ENCODE measurements around the gene SCYGR8. TPM values are rescaled to one million over a fixed set of nuclear protein-coding genes. Genes with fewer than 3 reads are reported as not detected.

Gene SCYGR8
- total RNA-seq, 1 experiment from 2014 or later, result not detected

- POLR2A ChIA-PET, result no interaction called here
- CTCF ChIA-PET, result no interaction called here
- Histone ChIP-seq H3K36me3 (ENCODE audit: control insufficient read depth in 1 of 2, insufficient read depth in 2 of 2, low read length in 2 of 2) (no peaks in the 10 kb centered on the region), H4K20me1 (ENCODE audit: insufficient read depth) (no peaks in the 10 kb centered on the region), H3K9me2 (ENCODE audit: insufficient read depth) (no peaks in the 10 kb centered on the region), H3K4me1 (ENCODE audit: control insufficient read depth in 1 of 2, insufficient read depth in 2 of 2, low read length in 2 of 2) (no peaks in the 10 kb centered on the region), H3K27ac (ENCODE audit: low read depth, low read length) (no peak overlapping the region), H3K9me3 (ENCODE audit: control insufficient read depth in 1 of 2, insufficient read depth in 1 of 2, low read depth in 1 of 2, low read length in 2 of 2) (no peaks in the 10 kb centered on the region), H3K79me2 (ENCODE audit: insufficient read depth, low read length) (no peaks in the 10 kb centered on the region), H2AFZ (ENCODE audit: low read depth, low read length, poor library complexity, severe bottlenecking) (no peak overlapping the region), H3K4me2 (ENCODE audit: low read length) (no peak overlapping the region), H3K9ac (ENCODE audit: low read length) (no peak overlapping the region), H3K27me3 (ENCODE audit: insufficient read depth, low read length) (no peaks in the 10 kb centered on the region), H3K4me3 (replicated peaks in 1 of 2; ENCODE audit: low read depth in 1 of 2, low read length in 2 of 2) (no peak overlapping the region)
- TF ChIP-seq TCF7L2 (IDR thresholded peaks at IDR 0.05; ENCODE audit: borderline replicate concordance, extremely low read depth, insufficient read depth, insufficient read length) (no peak), ZFX (IDR thresholded peaks at IDR 0.05) (no peak), FOSL1 (IDR thresholded peaks at IDR 0.05; ENCODE audit: low read depth) (no peak), SP1 (IDR thresholded peaks at IDR 0.05; ENCODE audit: low read depth) (no peak), POLR2A (IDR thresholded peaks at IDR 0.05; ENCODE audit: borderline replicate concordance, extremely low read depth, insufficient read depth, insufficient read length) (no peak), YY1 (IDR thresholded peaks at IDR 0.05; ENCODE audit: extremely low read depth, insufficient replicate concordance, low read depth, low read length) (no peak)
- BruUV-seq (replicated peaks), result no TSS peak
- intact Hi-C loops (cut with micrococcal nuclease), result no loop called here
- ATAC-seq (no peak), DNase-seq (ENCODE audit: low read depth, low spot score) (no peak)
- RAD21 ChIA-PET (ENCODE audit: low non-redundant PET in 1 of 2, low total read pairs in 2 of 2, uncharacterized antibody in 2 of 2, unreplicated experiment in 2 of 2), result no interaction called here
These were observed 42.4 kb upstream of the SCYGR8 start for GRCh38 chr2:227703280-227703732.

- ChIA-PET POLR2A (no interaction called here), RAD21 (ENCODE audit: low non-redundant PET in 1 of 2, low total read pairs in 2 of 2, uncharacterized antibody in 2 of 2, unreplicated experiment in 2 of 2) (no interaction called here), CTCF (no interaction called here)
- ATAC-seq, result no peak
- Histone ChIP-seq H2AFZ (ENCODE audit: low read depth, low read length, poor library complexity, severe bottlenecking) (no peak overlapping the region), H3K9me3 (ENCODE audit: control insufficient read depth in 1 of 2, insufficient read depth in 1 of 2, low read depth in 1 of 2, low read length in 2 of 2) (no peaks in the 10 kb centered on the region), H3K4me2 (ENCODE audit: low read length) (no peak overlapping the region), H3K9me2 (ENCODE audit: insufficient read depth) (no peaks in the 10 kb centered on the region), H4K20me1 (ENCODE audit: insufficient read depth) (no peaks in the 10 kb centered on the region), H3K4me1 (ENCODE audit: control insufficient read depth in 1 of 2, insufficient read depth in 2 of 2, low read length in 2 of 2) (no peaks in the 10 kb centered on the region), H3K27me3 (ENCODE audit: insufficient read depth, low read length) (no peaks in the 10 kb centered on the region), H3K4me3 (replicated peaks in 1 of 2; ENCODE audit: low read depth in 1 of 2, low read length in 2 of 2) (no peak overlapping the region), H3K36me3 (ENCODE audit: control insufficient read depth in 1 of 2, insufficient read depth in 2 of 2, low read length in 2 of 2) (no peaks in the 10 kb centered on the region), H3K79me2 (ENCODE audit: insufficient read depth, low read length) (no peaks in the 10 kb centered on the region), H3K27ac (ENCODE audit: low read depth, low read length) (no peak overlapping the region), H3K9ac (ENCODE audit: low read length) (no peak overlapping the region)
- no TSS peak for BruUV-seq (replicated peaks)
- TF ChIP-seq ZFX (IDR thresholded peaks at IDR 0.05), result no peak
- TF ChIP-seq POLR2AphosphoS5 (IDR thresholded peaks at IDR 0.05; ENCODE audit: low read depth, low read length), result no peak
- no peak for TF ChIP-seq POLR2A (IDR thresholded peaks at IDR 0.05; ENCODE audit: borderline replicate concordance, extremely low read depth, insufficient read depth, insufficient read length)
- DNase-seq (ENCODE audit: low read depth, low spot score), result no peak
- intact Hi-C loops (cut with micrococcal nuclease), result no loop called here
These were observed 41.7 kb upstream of the SCYGR8 start for GRCh38 chr2:227703961-227704360.

Measured in HCT116 (cell line).